Lung (tissue), 12 donors: ENCODE results near the gene PAPPA. TPM values are rescaled to one million over a fixed set of nuclear protein-coding genes. Genes with fewer than 3 reads are reported as not detected.

Experiments
- ATAC-seq: fragments of 200-7000 bp; cut with Tn5 transposase; one replicate; pipeline ENCODE4 v1.9.1; 2020; ENCODE audit warnings: moderate number of reproducible peaks; ENCODE audit not compliant: insufficient read depth, low FRiP score
- DNase-seq, 3 donors: peaks; one replicate each; pipeline ENCODE4 v3.0.0-alpha.2; 2013 to 2017
- H3K27ac ChIP-seq, 2 donors: one replicate each; pipeline ENCODE4 v1.5.1; 2013; ENCODE audit warnings: mild to moderate bottlenecking in 2 of 2, moderate library complexity in 2 of 2, control low read depth in 1 of 2, inconsistent platforms in 1 of 2, low read depth in 1 of 2, low read length in 1 of 2
- H3K27me3 ChIP-seq, 3 donors: one replicate each; pipeline ENCODE4 v1.5.1; 2013; ENCODE audit warnings: low read length in 2 of 3; ENCODE audit not compliant: control insufficient read depth in 3 of 3, insufficient read depth in 3 of 3
- H3K36me3 ChIP-seq, 4 donors: one replicate each; pipeline ENCODE4 v1.5.1; 2013; ENCODE audit warnings: low read length in 4 of 4, mild to moderate bottlenecking in 1 of 4, moderate library complexity in 1 of 4; ENCODE audit not compliant: control insufficient read depth in 4 of 4, insufficient read depth in 4 of 4
- H3K4me1 ChIP-seq, 5 donors: one replicate each; pipeline ENCODE4 v1.5.1; 2013; ENCODE audit warnings: low read length in 5 of 5, mild to moderate bottlenecking in 2 of 5, moderate library complexity in 1 of 5; ENCODE audit not compliant: control insufficient read depth in 5 of 5, insufficient read depth in 5 of 5
- H3K4me3 ChIP-seq: one replicate; pipeline ENCODE4 v1.5.1; 2013; ENCODE audit warnings: mild to moderate bottlenecking, control low read depth, moderate library complexity
- H3K9ac ChIP-seq, 2 donors: one replicate each; pipeline ENCODE4 v1.5.1; 2013; ENCODE audit warnings: low read length in 2 of 2, control low read depth in 1 of 2; ENCODE audit not compliant: insufficient read depth in 1 of 2
- H3K9me3 ChIP-seq, 4 donors: one replicate each; pipeline ENCODE4 v1.5.1; 2013; ENCODE audit warnings: low read length in 3 of 4, mild to moderate bottlenecking in 1 of 4, moderate library complexity in 1 of 4; ENCODE audit not compliant: control insufficient read depth in 4 of 4, insufficient read depth in 3 of 4
- WGBS, 2 donors: extraction: QIAGEN DNeasy Blood & Tissue Kit; methylation state at CpG; one replicate each; pipeline ENCODE4 v1.1.7; 2013; 5-methylcytosine and 5-hydroxymethylcytosine counted together
- polyA plus RNA-seq, 2 donors: library from polyadenylated mRNA; stranded (reverse); fragments of 200-250 nt; gene quantifications; one replicate each; pipeline ENCODE4 v1.2.1, GENCODE V29; 2013
- total RNA-seq, 2 donors: library from RNA; depleted of rRNA in 1 of 2; stranded (reverse); fragments of >200 nt in 1 of 2; gene quantifications; one replicate each; pipeline ENCODE4 v1.2.1, GENCODE V29; 2014 to 2021
- TF ChIP-seq, protein P1 (sequence below): IDR thresholded peaks from 2 replicates; pipeline ENCODE4 v1.5.1; 2012; ENCODE audit warnings: mild to moderate bottlenecking; ENCODE audit errors: control extremely low read depth, extremely low read depth
- donor health status: control.
- donor health status: control.
- donor health status: Bipolar disorder and iron deficiency.
- donor health status: healthy.
- donor health status: DM: yes; HTN: yes; CAD: no.

PAPPA gene
- total and polyA plus RNA-seq, 4 donors, result 0.45 to 6.7 (median 3.6) TPM

DNA sequence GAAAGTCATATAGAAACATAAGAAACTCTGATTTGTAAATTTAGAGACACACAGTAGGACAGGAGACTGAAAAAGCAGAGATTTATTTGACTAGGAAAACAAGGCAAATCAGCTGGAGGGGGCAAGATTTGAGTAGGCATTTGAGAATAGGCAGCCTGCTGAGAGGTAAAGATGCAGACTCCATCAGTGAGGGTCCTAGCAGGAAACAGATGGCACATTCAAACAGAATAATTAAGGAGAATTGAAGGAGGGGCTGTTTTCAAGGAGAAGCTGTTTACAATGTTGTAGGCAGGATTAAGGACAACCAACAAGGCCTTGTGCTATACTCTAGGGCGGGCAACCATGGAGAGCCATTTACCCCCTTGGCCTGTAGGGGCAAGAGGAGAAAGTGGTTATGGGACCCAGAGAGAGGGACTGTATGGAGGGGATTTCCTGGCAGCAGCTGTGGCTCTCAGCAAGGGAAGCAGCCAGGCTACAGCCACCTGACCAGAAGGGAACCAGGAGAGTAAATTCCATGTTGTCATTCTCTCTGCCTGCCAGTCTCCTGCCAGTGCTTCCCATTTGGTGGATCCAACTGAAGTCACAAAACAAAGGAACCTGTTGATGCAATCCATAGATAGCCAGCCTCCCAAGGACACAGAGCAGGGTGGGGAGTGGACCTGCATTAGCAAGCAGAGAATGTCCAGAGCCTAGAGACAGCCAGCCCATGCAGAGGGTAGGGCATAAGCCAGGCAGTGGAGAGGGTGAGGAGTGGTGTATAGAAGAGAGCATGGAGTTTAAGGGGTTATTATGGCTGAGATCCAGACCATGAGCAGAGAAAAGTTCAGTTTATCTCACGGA is 38.2 kb downstream of the PAPPA start:
- WGBS, 2 donors, result 90 to 94% methylated on average over 2 of the region's 2 CpGs
- ATAC-seq, result no peak
- Histone ChIP-seq H3K9me3 (no peaks in the 10 kb centered on the region), H3K27me3 (no peaks in the 10 kb centered on the region), H3K36me3 (no peaks in the 10 kb centered on the region), H3K9ac (no peak overlapping the region), H3K4me1 (no peaks in the 10 kb centered on the region), H3K4me3 (no peak overlapping the region), H3K27ac (no peak overlapping the region)
- TF ChIP-seq, protein P1, sequence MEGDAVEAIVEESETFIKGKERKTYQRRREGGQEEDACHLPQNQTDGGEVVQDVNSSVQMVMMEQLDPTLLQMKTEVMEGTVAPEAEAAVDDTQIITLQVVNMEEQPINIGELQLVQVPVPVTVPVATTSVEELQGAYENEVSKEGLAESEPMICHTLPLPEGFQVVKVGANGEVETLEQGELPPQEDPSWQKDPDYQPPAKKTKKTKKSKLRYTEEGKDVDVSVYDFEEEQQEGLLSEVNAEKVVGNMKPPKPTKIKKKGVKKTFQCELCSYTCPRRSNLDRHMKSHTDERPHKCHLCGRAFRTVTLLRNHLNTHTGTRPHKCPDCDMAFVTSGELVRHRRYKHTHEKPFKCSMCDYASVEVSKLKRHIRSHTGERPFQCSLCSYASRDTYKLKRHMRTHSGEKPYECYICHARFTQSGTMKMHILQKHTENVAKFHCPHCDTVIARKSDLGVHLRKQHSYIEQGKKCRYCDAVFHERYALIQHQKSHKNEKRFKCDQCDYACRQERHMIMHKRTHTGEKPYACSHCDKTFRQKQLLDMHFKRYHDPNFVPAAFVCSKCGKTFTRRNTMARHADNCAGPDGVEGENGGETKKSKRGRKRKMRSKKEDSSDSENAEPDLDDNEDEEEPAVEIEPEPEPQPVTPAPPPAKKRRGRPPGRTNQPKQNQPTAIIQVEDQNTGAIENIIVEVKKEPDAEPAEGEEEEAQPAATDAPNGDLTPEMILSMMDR, result no peak
- no peak for DNase-seq

DNA sequence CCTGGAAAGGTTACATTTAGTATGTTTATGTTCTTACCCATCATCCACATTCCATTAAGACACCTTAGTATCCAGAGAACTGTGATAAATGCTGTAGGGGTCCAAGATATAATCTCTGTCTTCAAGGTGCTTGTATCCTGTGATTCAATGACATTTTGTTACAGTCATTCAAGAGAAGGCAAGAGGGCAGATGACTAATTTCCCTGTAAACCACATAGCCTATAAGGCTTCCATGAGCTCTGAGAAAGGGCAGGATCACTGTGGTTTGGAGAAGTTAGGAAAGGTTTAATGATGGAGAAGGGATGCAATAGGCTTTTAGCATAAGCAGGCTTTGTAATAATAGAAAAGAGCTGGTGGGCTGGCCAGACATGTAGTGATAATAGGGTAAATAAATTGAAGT is 40.0 kb downstream of the PAPPA start:
- H3K36me3 ChIP-seq, result no peaks in the 10 kb centered on the region
- H3K27me3 ChIP-seq, result no peaks in the 10 kb centered on the region
- DNase-seq, result no peak
- TF ChIP-seq, protein P1, result no peak
- H3K27ac ChIP-seq, result no peak overlapping the region
- no peak for ATAC-seq
- H3K9me3 ChIP-seq, result no peaks in the 10 kb centered on the region
- H3K9ac ChIP-seq, result no peak overlapping the region
- H3K4me3 ChIP-seq, result no peak overlapping the region
- no peaks in the 10 kb centered on the region for H3K4me1 ChIP-seq

DNA sequence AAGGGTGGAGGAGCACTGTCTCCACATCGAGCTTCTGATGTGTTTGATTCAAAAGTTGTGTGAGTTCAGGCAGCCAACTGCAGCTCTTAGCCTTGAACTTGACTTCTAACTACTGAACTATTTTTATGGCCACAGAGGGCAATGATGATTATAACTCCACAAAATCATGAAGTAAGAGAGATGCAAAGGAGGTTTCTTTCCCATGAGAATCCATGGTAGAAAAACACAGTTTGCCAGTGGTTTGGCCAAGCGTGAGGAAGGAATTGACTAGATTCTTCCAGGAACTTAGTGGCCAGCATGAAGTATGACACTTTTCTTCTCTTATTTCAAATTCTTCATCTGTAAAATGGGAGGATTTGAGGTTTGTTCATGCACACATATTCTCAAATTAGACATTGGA is 43.2 kb downstream of the PAPPA start:
- H3K4me1 ChIP-seq, result no peaks in the 10 kb centered on the region
- H3K36me3 ChIP-seq, result no peaks in the 10 kb centered on the region
- TF ChIP-seq, protein P1, result no peak
- DNase-seq, result no peak
- no peak overlapping the region for H3K9ac ChIP-seq
- ATAC-seq, result no peak
- WGBS, 2 donors, result 73 to 83% methylated on average over 2 of the region's 2 CpGs
- no peak overlapping the region for H3K4me3 ChIP-seq
- H3K9me3 ChIP-seq, result no peaks in the 10 kb centered on the region
- no peak overlapping the region for H3K27ac ChIP-seq
- H3K27me3 ChIP-seq, result no peaks in the 10 kb centered on the region
